ENCODE measurements around the gene SYNE1. TPM values are rescaled to one million over a fixed set of nuclear protein-coding genes. Genes with fewer than 3 reads are reported as not detected.

SYNE1 gene
- total RNA-seq, 2 experiments from 2014 or later: 74.6 to 140 TPM

DNA sequence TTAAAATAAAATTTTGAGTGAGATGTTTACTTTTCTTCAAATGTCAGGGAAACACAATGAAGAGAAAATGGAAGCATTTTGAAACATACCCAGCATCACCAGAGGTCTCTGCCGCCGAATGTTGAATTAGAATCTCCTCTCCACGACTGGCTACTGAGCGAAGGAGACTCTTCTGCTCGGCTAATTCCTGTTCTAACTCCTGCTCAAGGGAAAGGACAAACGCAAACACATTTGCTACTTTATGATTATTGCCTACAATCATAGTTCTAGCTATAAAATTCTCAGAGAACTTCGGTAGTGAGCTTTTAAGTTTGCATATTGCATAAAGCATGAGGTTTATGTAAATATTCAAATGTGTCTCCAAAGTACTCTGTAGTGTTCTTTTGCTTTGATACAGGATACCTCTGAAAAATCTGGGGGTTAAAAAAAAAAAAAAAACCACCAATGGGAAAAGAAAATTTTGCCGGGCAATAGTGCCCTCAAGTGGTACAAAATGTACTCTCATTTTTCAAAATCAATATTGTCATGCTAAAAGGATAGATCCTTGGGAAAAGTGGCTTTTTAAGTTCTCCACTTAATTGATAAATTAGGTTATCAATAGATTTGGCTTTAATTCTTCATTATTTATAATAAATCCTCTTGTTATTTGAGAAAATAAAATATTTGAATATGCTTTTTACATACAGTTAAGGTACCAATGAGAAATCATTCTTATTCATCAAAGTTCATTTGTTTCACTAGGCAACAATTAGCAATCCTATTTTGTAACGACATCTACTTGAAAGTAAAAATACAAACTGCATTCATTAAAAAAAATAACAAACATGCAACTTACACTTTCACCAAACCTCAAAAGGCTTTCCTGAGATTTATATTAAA, 369.0 kb downstream of the SYNE1 start:
- Histone ChIP-seq H2AFZ (ENCODE audit: low read length) (no peak overlapping the region), H3K36me3 (ENCODE audit: insufficient read depth, low read length) (peaks cover 71% of the 10 kb centered on the region), H3K27ac (ENCODE audit: low read depth, low read length, poor library complexity, severe bottlenecking) (no peak overlapping the region), H3K9me3 (ENCODE audit: low read length) (peaks cover 12% of the 10 kb centered on the region; the same call in 1 of the 2 replicates), H3K9me2 (ENCODE audit: insufficient read depth, low read length) (no peaks in the 10 kb centered on the region), H3K4me3 (ENCODE audit: low read depth, low read length, poor library complexity, severe bottlenecking) (no peak overlapping the region), H4K20me1 (ENCODE audit: insufficient read depth, low read length) (no peaks in the 10 kb centered on the region), H3K79me2 (ENCODE audit: insufficient read depth, low read depth, low read length) (no peaks in the 10 kb centered on the region), H3K4me2 (ENCODE audit: low read length) (no peak overlapping the region), H3K4me1 (ENCODE audit: insufficient read depth, low read length, poor library complexity, severe bottlenecking) (no peaks in the 10 kb centered on the region)
- CTCF ChIA-PET (ENCODE audit: unreplicated experiment): no interaction called here
- BruUV-seq (replicated peaks): no TSS peak
- POLR2A ChIA-PET: interaction anchor here (0.6 to 0.7 kb wide), 2 partner anchors 34 to 119 kb away, joined by 3 read pairs; no protein-coding TSS in a partner anchor
- DNase-seq (ENCODE audit: low spot score): peak; percentile 46
- no peak for TF ChIP-seq EZH2phosphoT487 (IDR thresholded peaks at IDR 0.05; ENCODE audit: borderline replicate concordance, low read depth, low read length)
- TF ChIP-seq, protein P1, sequence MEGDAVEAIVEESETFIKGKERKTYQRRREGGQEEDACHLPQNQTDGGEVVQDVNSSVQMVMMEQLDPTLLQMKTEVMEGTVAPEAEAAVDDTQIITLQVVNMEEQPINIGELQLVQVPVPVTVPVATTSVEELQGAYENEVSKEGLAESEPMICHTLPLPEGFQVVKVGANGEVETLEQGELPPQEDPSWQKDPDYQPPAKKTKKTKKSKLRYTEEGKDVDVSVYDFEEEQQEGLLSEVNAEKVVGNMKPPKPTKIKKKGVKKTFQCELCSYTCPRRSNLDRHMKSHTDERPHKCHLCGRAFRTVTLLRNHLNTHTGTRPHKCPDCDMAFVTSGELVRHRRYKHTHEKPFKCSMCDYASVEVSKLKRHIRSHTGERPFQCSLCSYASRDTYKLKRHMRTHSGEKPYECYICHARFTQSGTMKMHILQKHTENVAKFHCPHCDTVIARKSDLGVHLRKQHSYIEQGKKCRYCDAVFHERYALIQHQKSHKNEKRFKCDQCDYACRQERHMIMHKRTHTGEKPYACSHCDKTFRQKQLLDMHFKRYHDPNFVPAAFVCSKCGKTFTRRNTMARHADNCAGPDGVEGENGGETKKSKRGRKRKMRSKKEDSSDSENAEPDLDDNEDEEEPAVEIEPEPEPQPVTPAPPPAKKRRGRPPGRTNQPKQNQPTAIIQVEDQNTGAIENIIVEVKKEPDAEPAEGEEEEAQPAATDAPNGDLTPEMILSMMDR (conservative IDR thresholded peaks at IDR 0.05; ENCODE audit: low read length): peak; percentile 89
- intact Hi-C loops (cut with micrococcal nuclease; ENCODE audit: unreplicated experiment): loop anchor here (5.0 kb wide), 3 partner anchors 69 to 591 kb away; no protein-coding TSS in a partner anchor

- H3K9me2 ChIP-seq (ENCODE audit: insufficient read depth, low read length): no peaks in the 10 kb centered on the region
- no peaks in the 10 kb centered on the region for H3K79me2 ChIP-seq (ENCODE audit: insufficient read depth, low read depth, low read length)
- H3K4me2 ChIP-seq (ENCODE audit: low read length): no peak overlapping the region
- H3K4me1 ChIP-seq (ENCODE audit: insufficient read depth, low read length, poor library complexity, severe bottlenecking): no peaks in the 10 kb centered on the region
- intact Hi-C loops (cut with micrococcal nuclease; ENCODE audit: unreplicated experiment): loop anchor here (5.0 kb wide), 3 partner anchors 72 to 588 kb away; no protein-coding TSS in a partner anchor
- H3K9me3 ChIP-seq (ENCODE audit: low read length): peaks cover 19% of the 10 kb centered on the region; the same call in 1 of the 2 replicates
- H2AFZ ChIP-seq (ENCODE audit: low read length): no peak overlapping the region
- POLR2A ChIA-PET: no interaction called here
- peaks cover 78% of the 10 kb centered on the region for H3K36me3 ChIP-seq (ENCODE audit: insufficient read depth, low read length)
- no peak for TF ChIP-seq EZH2phosphoT487 (IDR thresholded peaks at IDR 0.05; ENCODE audit: borderline replicate concordance, low read depth, low read length)
- no TSS peak for BruUV-seq (replicated peaks)
- H4K20me1 ChIP-seq (ENCODE audit: insufficient read depth, low read length): no peaks in the 10 kb centered on the region
- DNase-seq (ENCODE audit: low spot score): no peak
- no peak overlapping the region for H3K4me3 ChIP-seq (ENCODE audit: low read depth, low read length, poor library complexity, severe bottlenecking)
- CTCF ChIA-PET (ENCODE audit: unreplicated experiment): no interaction called here
- H3K27ac ChIP-seq (ENCODE audit: low read depth, low read length, poor library complexity, severe bottlenecking): no peak overlapping the region
Measured at GRCh38 chr6:152265651-152266050, 371.5 kb downstream of the SYNE1 start.

GRCh38 chr6:152263582-152263981, 373.6 kb downstream of the SYNE1 start:
- BruUV-seq (replicated peaks): no TSS peak
- Histone ChIP-seq H3K36me3 (ENCODE audit: insufficient read depth, low read length) (peaks cover 87% of the 10 kb centered on the region), H3K9me2 (ENCODE audit: insufficient read depth, low read length) (no peaks in the 10 kb centered on the region), H3K4me3 (ENCODE audit: low read depth, low read length, poor library complexity, severe bottlenecking) (no peak overlapping the region), H4K20me1 (ENCODE audit: insufficient read depth, low read length) (no peaks in the 10 kb centered on the region), H2AFZ (ENCODE audit: low read length) (no peak overlapping the region), H3K79me2 (ENCODE audit: insufficient read depth, low read depth, low read length) (no peaks in the 10 kb centered on the region), H3K9me3 (ENCODE audit: low read length) (peaks cover 19% of the 10 kb centered on the region; the same call in 1 of the 2 replicates), H3K4me2 (ENCODE audit: low read length) (no peak overlapping the region), H3K4me1 (ENCODE audit: insufficient read depth, low read length, poor library complexity, severe bottlenecking) (no peaks in the 10 kb centered on the region), H3K27ac (ENCODE audit: low read depth, low read length, poor library complexity, severe bottlenecking) (no peak overlapping the region)
- intact Hi-C loops (cut with micrococcal nuclease; ENCODE audit: unreplicated experiment): no loop called here
- DNase-seq (ENCODE audit: low spot score): peak; percentile 30
- TF ChIP-seq, protein P1 (conservative IDR thresholded peaks at IDR 0.05; ENCODE audit: low read length): no peak
- no peak for TF ChIP-seq EZH2phosphoT487 (IDR thresholded peaks at IDR 0.05; ENCODE audit: borderline replicate concordance, low read depth, low read length)
- ChIA-PET POLR2A (interaction anchor here (0.5 kb wide), 1 partner anchor 34 kb away, joined by 3 read pairs; no protein-coding TSS in a partner anchor), CTCF (ENCODE audit: unreplicated experiment) (no interaction called here)

All from OCI-LY7 (cell line).